HG02678 (cell line): ENCODE results near the gene ACTR1B.
"Not testable (repeated sequence)": the region's sequence is repeated elsewhere in the genome, so short reads cannot be mapped to it uniquely, and the experiment has no call there.

Experiments used
- ATAC-seq: cut with Tn5 transposase; IDR thresholded peaks from one replicate; pipeline ENCODE4 v1.9.1; 2021; ENCODE audit warnings: mild to moderate bottlenecking, moderate library complexity; ENCODE audit not compliant: unreplicated experiment

ACTR1B gene

GRCh38 chr2:97663962-97664635 is at the start of gene ACTR1B:
Gene ACTR1B (minus strand): TSS chr2:97664044. CDS start chr2:97663890, 154 bp downstream.
- ATAC-seq, result peak; percentile 90

GRCh38 chr2:97712693-97713295 is 49.0 kb upstream of the ACTR1B start:
- ATAC-seq, result no peak

GRCh38 chr2:97712175-97712574 is 48.3 kb upstream of the ACTR1B start:
- not testable (repeated sequence) for ATAC-seq

- ATAC-seq, result no peak
Observed at GRCh38 chr2:97711394-97711711, 47.5 kb upstream of the ACTR1B start.

- no peak for ATAC-seq
Observed at GRCh38 chr2:97708608-97709007, 44.8 kb upstream of the ACTR1B start.

GRCh38 chr2:97708048-97708380 is 44.2 kb upstream of the ACTR1B start:
- no peak for ATAC-seq

- no peak for ATAC-seq
Observed at GRCh38 chr2:97707362-97708047, 43.7 kb upstream of the ACTR1B start.

GRCh38 chr2:97706708-97707345 is 43.0 kb upstream of the ACTR1B start:
- no peak for ATAC-seq

GRCh38 chr2:97706112-97706511 is 42.3 kb upstream of the ACTR1B start:
- ATAC-seq, result no peak

- ATAC-seq, result no peak
Observed at GRCh38 chr2:97704989-97705388, 41.1 kb upstream of the ACTR1B start.

- no peak for ATAC-seq
Observed at GRCh38 chr2:97703741-97704140, 39.9 kb upstream of the ACTR1B start.

GRCh38 chr2:97702731-97703470 is 39.1 kb upstream of the ACTR1B start:
- ATAC-seq, result no peak

GRCh38 chr2:97701851-97702465 is 38.1 kb upstream of the ACTR1B start:
- no peak for ATAC-seq

GRCh38 chr2:97701186-97701585 is 37.3 kb upstream of the ACTR1B start:
- no peak for ATAC-seq

- no peak for ATAC-seq
Observed at GRCh38 chr2:97699765-97700444, 36.1 kb upstream of the ACTR1B start.

- no peak for ATAC-seq
Observed at GRCh38 chr2:97698530-97698929, 34.7 kb upstream of the ACTR1B start.

- ATAC-seq, result peak; percentile 81
Observed at GRCh38 chr2:97697252-97698235, 33.7 kb upstream of the ACTR1B start.

GRCh38 chr2:97695744-97696143 is 31.9 kb upstream of the ACTR1B start:
- ATAC-seq, result no peak

- no peak for ATAC-seq
Observed at GRCh38 chr2:97693476-97693875, 29.6 kb upstream of the ACTR1B start.
